Cardiac muscle cell (in vitro differentiated cells and primary cell): ENCODE measurements around the gene CAB39L. TPM values are rescaled to one million over a fixed set of nuclear protein-coding genes. Genes with fewer than 3 reads are reported as not detected.
A peak's percentile ranks its signal among the peaks of the same experiment; 100 is the strongest.

Experiments used
- DNase-seq, 2 donors: peaks; one replicate each; pipeline versions ENCODE4 v3.0.0 to v3.0.0-alpha.2; 2010 to 2017; ENCODE audit warnings: low read depth in 1 of 2, low spot score in 1 of 2
- H3K27ac ChIP-seq: fragments of 200-600 bp; sonication (generic); 2 replicates; pipeline ENCODE4 v1.5.1; 2016
- H3K27me3 ChIP-seq: fragments of 200-600 bp; sonication (generic); 2 replicates; pipeline ENCODE4 v1.6.0; 2016; ENCODE audit warnings: control low read depth
- H3K36me3 ChIP-seq: fragments of 200-600 bp; sonication (generic); 2 replicates; pipeline ENCODE4 v1.5.1; 2016; ENCODE audit warnings: control low read depth
- H3K4me1 ChIP-seq: fragments of 200-600 bp; sonication (generic); 2 replicates; pipeline ENCODE4 v1.8.1; 2017; ENCODE audit warnings: low read depth, mild to moderate bottlenecking, mixed run types
- H3K4me3 ChIP-seq: fragments of 200-600 bp; sonication (generic); 2 replicates; pipeline ENCODE4 v1.5.1; 2016; ENCODE audit warnings: mild to moderate bottlenecking
- H3K9me3 ChIP-seq: fragments of 200-600 bp; sonication (generic); 2 replicates; pipeline ENCODE4 v1.5.1; 2017; ENCODE audit warnings: low read depth, mild to moderate bottlenecking, control low read depth
- polyA plus RNA-seq: library from polyadenylated mRNA; unstranded; fragments of >200 nt; fragmentation: Nextera tagmentation; extraction: Ambion mirVana; gene quantifications from 2 replicates; pipeline ENCODE4 v1.2.1, GENCODE V29; 2016
- total RNA-seq: library from RNA; depleted of rRNA; stranded (reverse); fragments of >200 nt; gene quantifications from 2 replicates; pipeline ENCODE4 v1.2.3, GENCODE V29; 2016
- TF ChIP-seq, protein P1 (sequence below): IDR thresholded peaks from 2 replicates; pipeline ENCODE4 v1.5.1; 2012; ENCODE audit warnings: low read depth, mild to moderate bottlenecking, low read length

Gene CAB39L
- total and polyA plus RNA-seq, 2 experiments from 2014 or later, result 22.3 to 25.5 TPM

DNA sequence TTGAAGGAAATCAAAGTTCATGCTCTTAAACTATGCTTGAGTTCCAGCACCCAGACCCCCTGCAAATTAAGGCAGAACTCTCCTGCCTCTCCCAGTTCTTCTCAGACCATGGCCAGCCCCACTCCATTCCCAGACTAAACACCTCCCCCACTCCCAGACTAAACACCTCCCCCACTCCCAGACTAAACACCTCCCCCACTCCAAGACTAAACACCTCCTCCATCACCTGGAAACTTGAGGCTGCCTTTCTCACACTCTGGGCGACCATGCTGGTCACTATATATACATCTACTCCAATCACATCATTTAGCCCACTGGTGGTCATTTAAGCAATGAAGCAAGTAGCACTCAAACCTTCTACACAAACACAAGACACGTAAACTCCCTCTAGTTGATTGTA lies 57.2 kb downstream of the CAB39L start:
- TF ChIP-seq, protein P1, sequence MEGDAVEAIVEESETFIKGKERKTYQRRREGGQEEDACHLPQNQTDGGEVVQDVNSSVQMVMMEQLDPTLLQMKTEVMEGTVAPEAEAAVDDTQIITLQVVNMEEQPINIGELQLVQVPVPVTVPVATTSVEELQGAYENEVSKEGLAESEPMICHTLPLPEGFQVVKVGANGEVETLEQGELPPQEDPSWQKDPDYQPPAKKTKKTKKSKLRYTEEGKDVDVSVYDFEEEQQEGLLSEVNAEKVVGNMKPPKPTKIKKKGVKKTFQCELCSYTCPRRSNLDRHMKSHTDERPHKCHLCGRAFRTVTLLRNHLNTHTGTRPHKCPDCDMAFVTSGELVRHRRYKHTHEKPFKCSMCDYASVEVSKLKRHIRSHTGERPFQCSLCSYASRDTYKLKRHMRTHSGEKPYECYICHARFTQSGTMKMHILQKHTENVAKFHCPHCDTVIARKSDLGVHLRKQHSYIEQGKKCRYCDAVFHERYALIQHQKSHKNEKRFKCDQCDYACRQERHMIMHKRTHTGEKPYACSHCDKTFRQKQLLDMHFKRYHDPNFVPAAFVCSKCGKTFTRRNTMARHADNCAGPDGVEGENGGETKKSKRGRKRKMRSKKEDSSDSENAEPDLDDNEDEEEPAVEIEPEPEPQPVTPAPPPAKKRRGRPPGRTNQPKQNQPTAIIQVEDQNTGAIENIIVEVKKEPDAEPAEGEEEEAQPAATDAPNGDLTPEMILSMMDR, result no peak
- Histone ChIP-seq H3K27ac (peak overlapping the region; percentile 40), H3K4me3 (no peak overlapping the region), H3K4me1 (peaks cover 9% of the 10 kb centered on the region), H3K27me3 (no peaks in the 10 kb centered on the region), H3K9me3 (no peaks in the 10 kb centered on the region), H3K36me3 (peaks cover 5% of the 10 kb centered on the region)
- no peak for DNase-seq

DNA sequence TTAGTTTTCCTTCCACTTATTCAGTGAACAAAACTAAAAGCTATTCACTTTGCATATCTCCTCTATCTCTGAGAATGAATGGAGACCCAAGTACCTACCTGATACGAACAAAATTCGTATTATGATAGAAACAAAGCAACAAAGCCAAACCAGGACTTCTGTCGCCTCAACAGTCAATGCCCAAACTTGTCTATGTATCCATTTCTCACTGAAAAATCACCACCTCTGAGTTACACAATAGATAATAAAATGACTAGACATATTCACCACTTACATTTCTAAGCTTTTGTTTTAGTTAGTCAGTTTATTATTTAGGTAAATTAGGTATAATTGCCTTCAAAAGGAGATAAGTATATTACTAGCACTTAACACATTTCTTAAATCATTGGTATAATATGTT lies 67.7 kb downstream of the CAB39L start:
- Histone ChIP-seq H3K36me3 (no peaks in the 10 kb centered on the region), H3K4me3 (no peak overlapping the region), H3K4me1 (peaks cover 41% of the 10 kb centered on the region), H3K27me3 (no peaks in the 10 kb centered on the region), H3K9me3 (no peaks in the 10 kb centered on the region), H3K27ac (peak overlapping the region; percentile 70)
- TF ChIP-seq, protein P1, result no peak
- no peak for DNase-seq

DNA sequence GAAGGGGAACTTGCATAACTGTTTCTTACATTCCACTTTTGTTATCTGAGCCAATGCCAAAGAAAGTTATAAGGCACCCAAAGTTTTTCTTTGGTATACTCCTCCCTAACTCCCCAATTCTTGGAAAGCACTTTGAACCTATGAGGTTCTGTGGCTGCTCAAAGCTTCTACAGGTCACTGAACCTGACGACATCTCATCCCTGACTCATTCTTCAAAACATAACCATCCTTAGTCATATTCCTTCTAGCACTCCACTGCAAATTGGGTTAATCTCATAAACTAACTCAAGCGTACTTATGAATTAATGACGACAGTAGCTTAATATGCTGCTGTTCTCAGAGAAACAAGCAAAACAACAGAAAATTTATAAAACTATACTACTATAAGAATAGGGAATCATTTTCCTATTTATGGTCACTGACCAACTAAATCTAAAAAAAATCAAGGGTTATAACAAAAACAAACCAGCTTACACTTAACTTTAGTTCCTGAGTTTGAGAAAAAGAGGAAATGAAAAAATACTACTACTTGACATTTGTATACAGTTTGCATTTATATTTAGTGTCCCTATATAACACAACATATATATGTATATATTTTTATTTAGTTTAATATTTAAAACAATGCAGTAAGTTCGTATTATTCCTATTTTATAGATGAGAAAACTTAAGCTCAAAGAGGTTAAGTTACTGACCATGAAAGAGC lies 69.1 kb downstream of the CAB39L start:
- H3K4me1 ChIP-seq, result peaks cover 48% of the 10 kb centered on the region
- no peaks in the 10 kb centered on the region for H3K27me3 ChIP-seq
- TF ChIP-seq, protein P1, result no peak
- H3K36me3 ChIP-seq, result no peaks in the 10 kb centered on the region
- no peaks in the 10 kb centered on the region for H3K9me3 ChIP-seq
- H3K27ac ChIP-seq, result peak overlapping the region; percentile 85
- no peak overlapping the region for H3K4me3 ChIP-seq
- peak in 1 of 2 donors; percentile 54 for DNase-seq

DNA sequence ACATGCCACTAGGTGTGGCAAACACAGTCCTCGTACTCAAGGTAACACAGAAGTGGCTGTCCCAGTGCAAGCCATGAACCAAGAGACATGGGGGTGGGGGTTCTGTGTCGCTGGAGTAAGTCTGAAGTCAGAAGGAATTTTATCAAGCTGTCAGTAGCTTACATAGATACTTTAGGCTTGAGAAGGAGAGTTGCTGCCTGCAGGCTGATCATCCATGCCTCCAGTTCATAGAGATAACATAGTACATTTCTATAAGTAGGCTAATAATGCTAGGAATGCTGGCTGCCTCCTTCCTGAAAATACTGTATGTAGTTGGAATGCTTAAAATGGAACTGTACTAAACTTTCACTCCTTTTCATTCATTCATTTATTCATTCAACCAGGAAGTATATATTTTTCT lies 70.1 kb downstream of the CAB39L start:
- H3K9me3 ChIP-seq, result no peaks in the 10 kb centered on the region
- no peaks in the 10 kb centered on the region for H3K27me3 ChIP-seq
- peak overlapping the region; percentile 85 for H3K27ac ChIP-seq
- TF ChIP-seq, protein P1, result no peak
- no peaks in the 10 kb centered on the region for H3K36me3 ChIP-seq
- peak; percentile 42 to 84 for DNase-seq
- no peak overlapping the region for H3K4me3 ChIP-seq
- peaks cover 48% of the 10 kb centered on the region for H3K4me1 ChIP-seq

DNA sequence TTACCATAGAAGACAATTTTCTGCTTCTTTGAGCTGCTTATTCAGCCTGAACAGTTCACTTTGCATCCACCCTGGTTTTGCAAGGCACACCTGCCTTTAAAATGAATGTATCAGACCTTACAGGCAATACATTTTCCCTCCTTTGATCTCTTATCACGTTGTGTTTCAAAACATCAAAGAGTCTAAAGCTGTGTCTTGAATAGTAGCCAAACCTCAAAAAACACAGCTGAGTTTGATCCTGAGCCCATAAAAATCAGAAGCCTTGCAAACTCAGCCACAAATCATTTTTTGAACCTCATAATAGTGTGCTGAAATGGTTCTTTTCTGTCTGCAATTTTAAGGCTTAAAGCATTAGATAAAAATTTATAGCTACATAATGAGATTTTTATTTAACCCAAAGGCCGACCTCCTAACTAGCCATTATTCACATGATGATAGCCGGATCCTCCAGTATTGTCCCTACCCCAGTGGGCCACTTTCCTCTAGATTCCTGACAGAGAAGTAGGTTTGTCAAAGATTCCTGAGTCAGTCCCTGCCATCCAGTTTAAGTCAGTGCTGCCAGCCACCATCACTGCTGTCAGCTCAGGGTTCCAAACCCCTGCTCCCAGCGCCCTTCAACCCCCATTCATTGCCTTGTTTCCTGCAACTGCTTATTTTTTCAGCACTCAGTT lies 71.8 kb downstream of the CAB39L start:
- Histone ChIP-seq H3K4me1 (peaks cover 55% of the 10 kb centered on the region), H3K27ac (peak overlapping the region; percentile 85), H3K27me3 (no peaks in the 10 kb centered on the region), H3K36me3 (no peaks in the 10 kb centered on the region), H3K9me3 (no peaks in the 10 kb centered on the region), H3K4me3 (no peak overlapping the region)
- TF ChIP-seq, protein P1, result no peak
- no peak for DNase-seq
